HL-60/S4 (cell line): Measurements from ENCODE around the gene LAMA5.

ENCODE experiments used
- in situ Hi-C: fragments of 300-500 bp; cut with MboI; formaldehyde crosslinking; loops from 2 replicates; pipeline ENCODE4 v1.14.3; 2022; ENCODE audit warnings: low sequenced_read_pairs

Gene LAMA5

GRCh38 chr20:62308102-62308822 lies 58.9 kb downstream of the LAMA5 start:
- in situ Hi-C loops: loop anchor here (10.0 kb wide), 1 partner anchor 487 kb away; the partner anchor contains the start of gene MRGBP

DNA sequence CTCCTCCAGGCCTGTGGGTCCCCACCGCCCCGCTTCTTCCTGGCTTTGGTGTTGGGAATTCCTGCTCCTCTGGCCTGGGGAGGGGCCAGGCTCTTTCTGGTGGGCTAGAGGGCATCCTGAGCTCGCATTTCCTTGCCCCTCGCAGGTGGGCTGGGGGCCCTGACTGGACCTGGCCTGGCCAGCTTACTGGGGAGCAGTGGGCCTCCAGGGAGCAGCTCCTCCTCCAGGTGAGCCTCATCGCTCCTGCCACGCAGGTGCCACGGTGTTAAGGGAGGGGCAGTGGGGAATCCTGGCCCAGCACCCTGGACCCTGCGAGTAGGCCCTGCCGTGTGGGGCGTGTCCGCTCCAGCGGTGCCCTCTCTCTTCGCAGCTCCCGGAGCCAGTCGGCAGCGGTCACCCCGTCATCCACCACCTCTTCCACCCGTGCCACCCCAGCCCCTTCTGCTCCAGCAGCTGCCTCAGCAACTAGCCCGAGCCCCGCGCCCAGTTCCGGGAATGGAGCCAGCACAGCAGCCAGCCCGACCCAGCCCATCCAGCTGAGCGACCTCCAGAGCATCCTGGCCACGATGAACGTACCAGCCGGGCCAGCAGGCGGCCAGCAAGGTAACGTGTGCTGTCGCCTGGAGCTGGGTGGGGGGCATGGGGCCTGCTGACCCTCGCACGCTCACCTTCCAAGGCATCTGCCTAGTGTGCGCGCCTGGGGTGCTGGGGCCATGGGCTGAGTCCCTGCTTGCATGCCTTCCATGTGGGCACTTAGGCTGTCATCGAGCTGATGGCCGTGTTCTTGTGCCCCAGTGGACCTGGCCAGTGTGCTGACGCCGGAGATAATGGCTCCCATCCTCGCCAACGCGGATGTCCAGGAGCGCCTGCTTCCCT lies 59.6 kb downstream of the LAMA5 start:
- in situ Hi-C loops: loop anchor here (10.0 kb wide), 1 partner anchor 487 kb away; the partner anchor contains the start of gene MRGBP

DNA sequence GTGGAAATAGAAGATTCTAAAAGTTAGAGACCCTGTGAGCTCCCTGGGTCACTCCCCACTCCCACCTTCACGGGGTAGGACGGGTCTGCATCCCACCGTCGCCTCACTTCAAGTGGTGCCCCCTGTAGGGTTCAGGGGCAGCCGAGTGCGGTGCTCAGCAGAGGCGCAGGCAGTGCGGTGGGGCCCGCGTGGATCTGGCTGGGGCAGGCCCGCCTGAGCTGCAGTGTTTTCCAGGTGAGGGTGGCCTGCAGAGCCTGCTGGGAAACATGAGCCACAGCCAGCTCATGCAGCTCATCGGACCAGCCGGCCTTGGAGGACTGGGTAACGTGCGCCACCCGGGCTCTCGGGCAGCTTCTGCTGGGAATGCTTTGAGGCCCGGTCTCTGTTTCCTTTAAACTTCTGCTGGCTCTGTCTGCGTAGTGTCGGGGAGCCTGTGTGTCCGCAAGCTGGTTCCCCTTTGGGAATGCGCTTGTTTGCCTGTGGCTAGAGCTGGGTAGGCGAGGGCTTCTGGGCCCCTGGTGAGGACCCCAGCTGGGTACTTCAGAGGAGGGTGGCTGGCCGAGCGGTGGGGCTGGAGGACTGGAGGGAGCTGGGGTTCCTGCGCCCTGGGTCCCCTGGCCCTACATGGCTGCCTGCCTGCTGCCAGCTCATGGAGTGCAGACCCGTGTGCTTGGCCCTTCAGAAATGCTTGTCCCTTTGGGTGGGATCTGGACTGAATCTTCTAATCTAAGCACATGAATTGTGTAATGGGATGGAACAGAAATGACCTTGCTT lies 60.5 kb downstream of the LAMA5 start:
- in situ Hi-C loops: loop anchor here (10.0 kb wide), 1 partner anchor 488 kb away; the partner anchor contains the start of gene MRGBP

DNA sequence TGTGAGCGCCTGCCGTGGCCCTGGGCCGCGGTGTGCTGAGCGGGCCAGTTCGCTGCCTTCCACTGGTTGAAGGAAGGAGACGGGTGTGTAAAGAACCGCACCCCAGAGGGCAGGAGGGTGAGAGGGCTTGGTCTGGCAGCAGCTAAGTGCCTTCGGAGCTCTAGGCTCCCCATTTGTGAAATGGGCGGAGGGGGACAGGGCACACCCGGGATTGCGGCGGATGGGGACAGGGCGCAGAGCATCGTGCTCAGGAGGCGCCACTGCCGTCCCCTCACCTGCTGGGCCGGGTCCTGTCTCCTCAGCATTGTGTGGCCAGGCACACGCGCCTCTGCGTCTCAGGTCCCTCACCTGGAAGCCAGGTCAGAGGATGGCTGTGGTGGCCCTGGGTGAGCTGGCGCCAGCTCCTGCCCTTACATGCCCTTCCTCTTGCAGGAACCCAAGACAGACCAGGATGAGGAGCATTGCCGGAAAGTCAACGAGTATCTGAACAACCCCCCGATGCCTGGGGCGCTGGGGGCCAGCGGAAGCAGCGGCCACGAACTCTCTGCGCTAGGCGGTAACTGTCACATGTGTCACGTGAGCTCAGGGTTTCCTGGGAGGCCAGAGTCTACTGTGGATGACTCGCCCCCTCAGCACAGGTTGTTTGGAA lies 61.2 kb downstream of the LAMA5 start:
- in situ Hi-C loops: loop anchor here (10.0 kb wide), 1 partner anchor 489 kb away; the partner anchor contains the start of gene MRGBP

DNA sequence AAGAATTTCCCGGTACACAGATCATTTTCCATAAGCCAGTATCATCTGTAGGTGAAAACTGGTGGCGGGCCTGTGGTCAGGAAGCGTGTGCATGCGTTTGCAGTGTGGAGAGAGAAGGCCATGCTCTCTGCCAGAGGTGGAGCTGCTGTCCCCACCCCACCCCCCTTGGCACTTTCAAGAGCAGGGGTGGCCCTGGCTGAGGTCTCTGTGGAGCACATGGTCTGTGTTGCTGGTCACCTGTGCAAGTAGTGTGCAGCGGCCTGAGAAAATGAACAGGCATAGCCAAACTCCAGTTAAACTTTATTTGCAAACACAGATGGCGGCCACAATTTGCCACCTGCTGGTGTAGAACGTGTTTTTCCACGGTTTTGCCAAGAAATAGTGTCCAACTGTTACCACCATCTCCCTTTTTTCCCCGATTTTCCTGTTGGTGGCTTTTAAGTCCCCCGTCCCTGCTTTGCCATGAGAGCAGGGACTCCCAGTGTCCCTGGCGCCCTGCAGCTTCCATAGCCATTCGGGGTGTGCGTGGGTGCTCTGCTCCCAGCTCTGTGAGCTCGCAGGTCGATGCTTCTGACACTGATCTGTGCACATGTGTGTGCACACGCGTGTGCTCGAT lies 61.9 kb downstream of the LAMA5 start:
- in situ Hi-C loops: loop anchor here (10.0 kb wide), 1 partner anchor 490 kb away; the partner anchor contains the start of gene MRGBP

DNA sequence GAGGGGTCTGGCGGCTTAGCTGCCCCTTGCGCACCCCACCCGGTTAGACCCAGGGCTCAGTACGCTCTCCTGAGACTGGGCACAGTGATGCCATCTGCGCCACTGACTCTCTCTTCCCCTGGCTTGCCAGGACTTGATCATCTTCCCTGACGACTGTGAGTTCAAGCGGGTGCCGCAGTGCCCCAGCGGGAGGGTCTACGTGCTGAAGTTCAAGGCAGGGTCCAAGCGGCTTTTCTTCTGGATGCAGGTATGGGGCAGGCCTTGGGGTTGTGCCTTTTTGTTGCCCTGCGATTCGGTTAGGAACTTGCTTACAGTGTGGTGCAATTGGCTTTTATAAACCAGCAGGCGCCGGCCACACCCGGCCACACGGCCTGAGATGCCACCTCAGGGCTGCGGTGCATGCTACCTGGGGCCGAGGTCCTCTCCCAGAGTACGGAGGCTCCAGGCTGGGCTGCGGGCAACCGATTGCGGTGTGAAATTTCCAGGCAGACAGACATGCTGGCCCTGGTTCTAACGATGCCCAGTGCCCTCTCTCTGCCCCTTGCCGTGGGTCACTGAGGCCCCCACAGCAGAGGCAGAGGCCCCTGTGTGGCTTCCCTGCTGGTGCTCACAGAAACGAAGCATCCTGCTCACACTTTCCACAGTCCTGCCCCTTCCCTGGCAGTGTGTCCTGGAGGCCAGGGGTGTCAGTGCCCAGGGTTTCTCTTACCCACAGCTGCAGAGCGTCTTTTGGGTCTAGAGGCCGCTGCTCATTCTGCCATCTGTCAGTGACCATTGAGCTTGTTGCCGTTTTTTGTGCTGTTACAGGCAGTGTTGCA lies 62.6 kb downstream of the LAMA5 start:
- in situ Hi-C loops: loop anchor here (10.0 kb wide), 1 partner anchor 490 kb away; the partner anchor contains the start of gene MRGBP

- in situ Hi-C loops: loop anchor here (10.0 kb wide), 1 partner anchor 491 kb away; the partner anchor contains the start of gene MRGBP
These were observed 63.5 kb downstream of the LAMA5 start for GRCh38 chr20:62303340-62304226.

DNA sequence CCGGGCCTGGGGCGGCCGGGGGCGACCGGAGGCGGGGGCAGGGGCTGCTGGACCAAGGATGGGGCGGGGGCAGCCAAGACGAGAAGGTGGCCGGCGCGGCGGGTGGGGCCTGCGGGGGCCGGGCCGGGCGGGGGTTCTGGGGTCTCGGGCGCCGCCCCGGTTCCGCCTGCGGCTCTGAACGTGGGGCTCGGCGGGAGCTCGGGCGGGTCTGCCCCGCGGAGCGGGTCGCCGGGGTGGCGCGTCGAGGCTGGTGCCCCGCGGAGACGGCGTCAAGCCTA lies 64.1 kb downstream of the LAMA5 start:
- in situ Hi-C loops: loop anchor here (10.0 kb wide), 1 partner anchor 492 kb away; the partner anchor contains the start of gene MRGBP

- in situ Hi-C loops: loop anchor here (10.0 kb wide), 1 partner anchor 492 kb away; the partner anchor contains the start of gene MRGBP
These were observed 64.6 kb downstream of the LAMA5 start, which contains the start of gene ADRM1 for GRCh38 chr20:62302341-62303061. Gene ADRM1 (plus strand): TSS chr20:62302997. CDS start chr20:62303569, 572 bp downstream.

DNA sequence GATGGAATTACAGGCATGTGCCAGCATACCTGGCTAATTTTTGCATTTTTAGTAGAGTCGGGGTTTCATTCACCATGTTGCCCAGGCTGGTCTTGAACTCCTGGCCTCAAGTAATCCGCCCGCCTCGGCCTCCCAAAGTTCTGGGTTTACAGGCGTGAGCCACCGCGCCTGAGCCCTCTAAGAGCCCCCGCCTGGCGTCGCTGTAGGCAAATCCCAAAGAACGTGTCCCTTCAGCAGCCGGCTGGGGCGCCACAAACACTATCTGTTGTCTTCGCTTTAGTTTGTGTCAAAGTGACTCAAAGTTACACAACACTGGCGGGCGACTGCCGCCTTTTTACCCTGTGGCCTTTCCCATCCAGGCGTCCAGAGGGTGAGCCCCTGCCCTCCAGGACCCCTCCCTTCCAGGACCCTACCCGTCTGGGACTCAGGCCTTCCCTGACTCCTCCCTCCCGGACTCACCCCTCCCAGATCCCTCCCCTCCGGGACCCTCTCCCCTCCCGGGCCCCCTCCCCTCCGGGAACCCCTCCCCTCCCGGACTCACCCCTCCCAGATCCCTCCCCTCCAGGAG lies 65.3 kb downstream of the LAMA5 start:
- in situ Hi-C loops: loop anchor here (10.0 kb wide), 1 partner anchor 493 kb away; the partner anchor contains the start of gene MRGBP

DNA sequence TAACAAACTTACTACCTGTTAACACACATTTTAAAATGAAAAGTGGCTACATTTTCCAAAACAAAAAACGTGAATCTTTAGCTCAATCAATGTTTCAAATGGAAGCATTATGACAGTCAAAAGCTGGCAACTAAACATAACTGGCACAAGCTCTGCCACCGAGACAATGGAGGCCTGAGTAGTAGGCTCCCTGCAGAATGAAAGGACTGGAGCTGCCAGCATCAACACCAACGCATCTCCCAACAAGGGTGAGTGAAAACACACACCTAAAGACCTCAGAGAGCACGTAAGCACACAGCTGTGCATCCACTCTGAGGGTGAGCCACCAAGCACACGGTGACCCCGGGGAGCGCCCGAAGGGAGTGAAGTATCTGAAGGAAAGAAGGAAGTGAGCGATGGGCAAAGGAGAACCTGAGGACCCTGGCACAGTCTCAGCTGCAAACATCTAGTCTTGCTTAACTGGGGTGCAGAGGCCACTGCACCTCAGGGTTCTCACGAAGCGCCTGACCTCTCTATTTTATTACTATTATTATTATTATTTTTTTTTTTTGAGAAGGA lies 65.9 kb downstream of the LAMA5 start:
- in situ Hi-C loops: loop anchor here (10.0 kb wide), 1 partner anchor 494 kb away; the partner anchor contains the start of gene MRGBP

- in situ Hi-C loops: loop anchor here (10.0 kb wide), 1 partner anchor 494 kb away; the partner anchor contains the start of gene MRGBP
These were observed 66.8 kb downstream of the LAMA5 start for GRCh38 chr20:62300319-62300718.

- in situ Hi-C loops: loop anchor here (10.0 kb wide), 1 partner anchor 495 kb away; the partner anchor contains the start of gene MRGBP
These were observed 67.4 kb downstream of the LAMA5 start for GRCh38 chr20:62299666-62300236.

DNA sequence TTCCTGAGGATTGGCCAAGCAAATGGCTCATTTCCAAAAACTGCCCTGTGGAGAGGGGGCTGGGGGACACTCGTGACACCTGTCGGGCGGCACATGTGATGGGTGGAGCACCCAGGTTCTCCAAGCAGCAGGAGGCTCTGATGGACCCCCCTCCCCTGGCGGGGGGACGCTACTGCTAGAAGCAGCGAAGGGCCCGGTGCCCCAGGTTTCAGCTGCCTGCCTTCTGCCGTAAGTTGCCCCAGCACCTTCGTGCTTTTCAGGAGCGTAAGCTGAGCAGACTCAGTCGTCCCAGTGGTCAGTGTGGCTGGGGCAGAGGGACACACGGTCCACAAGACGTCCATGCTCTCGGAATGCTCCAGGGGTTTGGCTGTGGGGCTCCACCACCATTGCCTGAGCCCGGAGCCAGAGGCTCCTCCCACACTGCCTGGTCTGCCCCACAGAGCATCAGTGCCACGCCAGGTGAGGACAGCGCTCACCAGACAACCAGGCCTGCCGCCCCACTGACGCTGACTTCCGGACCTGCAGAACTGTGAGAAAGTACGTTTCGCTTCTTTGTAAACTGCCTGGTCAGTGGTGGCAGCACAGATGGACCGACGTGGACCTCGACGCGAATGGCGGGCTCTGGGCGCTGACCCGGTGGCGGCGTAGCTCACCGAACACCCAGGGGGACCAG lies 68.4 kb downstream of the LAMA5 start:
- in situ Hi-C loops: no loop called here

GRCh38 chr20:62297449-62298227 lies 69.5 kb downstream of the LAMA5 start:
- in situ Hi-C loops: no loop called here
